K562 (cell line): Measurements from ENCODE around the gene SLC2A9. TPM values are rescaled to one million over a fixed set of nuclear protein-coding genes. Genes with fewer than 3 reads are reported as not detected.

Source experiments
- ATAC-seq: fragments of 200-7000 bp; cut with Tn5 transposase; 3 replicates; pipeline ENCODE4 v1.9.1; 2020; ENCODE audit warnings: moderate library complexity
- BruUV-seq: library from RNA; stranded (reverse); fragments of 400-500 nt; replicated peaks from 2 replicates; lab custom pipeline; 2021; lab: Mats Ljungman, UMichigan
- CTCF ChIA-PET: fragments of 300-600 bp; formaldehyde crosslinking; extraction: SDS; loops from one replicate; lab custom pipeline; 2021; ENCODE audit warnings: low intra/inter-chr PET ratio; lab: Yijun Ruan, JAX
- POLR2A ChIA-PET: fragments of 300-600, 350-650 bp; sonication (Branson Sonifier 250); formaldehyde crosslinking; extraction: SDS; loops from one replicate; lab custom pipeline; 2021; ENCODE audit warnings: antibody characterized with exemption, inconsistent platforms; lab: Yijun Ruan, JAX
- DNase-seq, 4 experiments: peaks; one replicate each; pipeline versions ENCODE4 v3.0.0 to v3.0.0-alpha.2; 2011 to 2018; ENCODE audit warnings: low spot score in 3 of 4, mixed read lengths in 3 of 4; ENCODE audit errors: extremely low read depth in 1 of 4
- FAIRE-seq: peaks from 2 replicates; lab custom pipeline; 2011; peaks lifted over from hg19 to GRCh38; lab: Jason Lieb, UNC
- H2AFZ ChIP-seq: 2 replicates; pipeline ENCODE4 v1.6.0; 2011; ENCODE audit warnings: low read depth, low read length, control low read depth, inconsistent platforms
- H3K27ac ChIP-seq: fragments of 200-600 bp; 3 replicates; pipeline ENCODE4 v1.8.0; 2011; ENCODE audit warnings: low read depth, mild to moderate bottlenecking, control low read depth, inconsistent platforms, low read length, moderate library complexity, mixed read lengths; ENCODE audit errors: extremely low read depth
- H3K27me3 ChIP-seq, 2 experiments: fragments of 300-600 bp in 1 of 2; 2 replicates in 1 of 2; 3 replicates in 1 of 2; pipeline versions ENCODE4 v1.6.0 to v1.8.0; 2011; ENCODE audit warnings: inconsistent platforms in 2 of 2, low read length in 2 of 2, mild to moderate bottlenecking in 1 of 2, mixed read lengths in 1 of 2, moderate library complexity in 1 of 2; ENCODE audit not compliant: control insufficient read depth in 2 of 2, insufficient read depth in 2 of 2
- H3K36me3 ChIP-seq: fragments of 300-600 bp; 3 replicates; pipeline ENCODE4 v1.8.0; 2011; ENCODE audit warnings: mild to moderate bottlenecking, low read length, inconsistent platforms; ENCODE audit not compliant: control insufficient read depth, insufficient read depth
- H3K4me1 ChIP-seq, 2 experiments: fragments of 200-600 bp in 1 of 2; replicated peaks in 1 of 2; 2 replicates in 1 of 2; 3 replicates in 1 of 2; pipeline versions ENCODE4 v1.5.1 to v1.8.0; 2011; ENCODE audit warnings: inconsistent platforms in 2 of 2, low read length in 2 of 2, mild to moderate bottlenecking in 1 of 2, mixed read lengths in 1 of 2, moderate library complexity in 1 of 2; ENCODE audit not compliant: control insufficient read depth in 2 of 2, insufficient read depth in 2 of 2
- H3K4me2 ChIP-seq: 2 replicates; pipeline ENCODE4 v1.6.1; 2011; ENCODE audit warnings: low read length, control low read depth, inconsistent platforms, mixed read lengths; ENCODE audit not compliant: insufficient read depth
- H3K4me3 ChIP-seq: fragments of 200-600 bp; sonication (generic), shearing (Covaris generic); 2 replicates; pipeline ENCODE4 v1.5.1; 2016; ENCODE audit warnings: control low read depth, inconsistent platforms
- H3K79me2 ChIP-seq: fragments of 200-600 bp; 3 replicates; pipeline ENCODE4 v1.8.0; 2011; ENCODE audit warnings: low read length, inconsistent platforms; ENCODE audit not compliant: control insufficient read depth, insufficient read depth
- H3K9ac ChIP-seq, 2 experiments: 2 replicates each; pipeline versions ENCODE4 v1.6.0 to v1.6.1; 2011; ENCODE audit warnings: low read depth in 2 of 2, low read length in 2 of 2, control low read depth in 1 of 2, inconsistent platforms in 1 of 2, mild to moderate bottlenecking in 1 of 2, mixed read lengths in 1 of 2; ENCODE audit not compliant: insufficient read depth in 1 of 2
- H3K9me1 ChIP-seq: one replicate; pipeline ENCODE4 v1.6.0; 2011; ENCODE audit warnings: inconsistent platforms, mild to moderate bottlenecking, low read length, moderate library complexity; ENCODE audit not compliant: control insufficient read depth, insufficient read depth
- H3K9me3 ChIP-seq: replicated peaks from 2 replicates; pipeline ENCODE4 v1.5.1; 2011; ENCODE audit warnings: low read depth, low read length, inconsistent platforms; ENCODE audit not compliant: control insufficient read depth, insufficient read depth
- H4K20me1 ChIP-seq: replicated peaks from 2 replicates; pipeline ENCODE4 v1.6.1; 2011; ENCODE audit warnings: low read length, inconsistent platforms, mixed read lengths; ENCODE audit not compliant: control insufficient read depth, insufficient read depth
- CBFA2T3 ChIP-seq: fragments of 450-650 bp; IDR thresholded peaks from 2 replicates; pipeline ENCODE4 v1.6.1; 2017
- CXXC5 ChIP-seq: fragments of 250-450 bp; sonication (Bioruptor Pico); IDR thresholded peaks from 2 replicates; pipeline ENCODE4 v1.8.0; 2022; ENCODE audit warnings: inconsistent platforms, mild to moderate bottlenecking, moderate library complexity
- ESRRA ChIP-seq: fragments of 450-650 bp; IDR thresholded peaks from 2 replicates; pipeline ENCODE4 v1.6.1; 2014; ENCODE audit warnings: low read depth, mild to moderate bottlenecking, moderate library complexity, borderline replicate concordance
- FOXA3 ChIP-seq, 2 experiments: fragments of 450-650 bp in 1 of 2; sonication (generic) in 1 of 2; formaldehyde crosslinking; IDR thresholded peaks in 1 of 2; conservative IDR thresholded peaks in 1 of 2; 2 replicates each; pipeline versions ENCODE4 v1.4.0 to v1.8.0; 2020 to 2022; ENCODE audit warnings: mild to moderate bottlenecking in 2 of 2, missing genetic modification reagents in 1 of 2
- KDM2B ChIP-seq: fragments of 250-450 bp; sonication (Bioruptor Pico); IDR thresholded peaks from 2 replicates; pipeline ENCODE4 v1.8.0; 2021; ENCODE audit warnings: mild to moderate bottlenecking, moderate library complexity
- MCM7 ChIP-seq, 2 experiments: fragments of 450-650 bp; IDR thresholded peaks; 2 replicates each; pipeline ENCODE4 v1.6.1; 2016 to 2018
- PHF8 ChIP-seq: fragments of 200-600 bp; sonication (generic); IDR thresholded peaks from 2 replicates; pipeline ENCODE4 v1.6.1; 2012; ENCODE audit warnings: mixed run types, mild to moderate bottlenecking, inconsistent platforms, low read length, moderate library complexity, borderline replicate concordance
- PRDM10 ChIP-seq: fragments of 450-650 bp; IDR thresholded peaks from 2 replicates; pipeline ENCODE4 v1.6.1; 2018; ENCODE audit not compliant: partially characterized antibody
- RB1 ChIP-seq: fragments of 450-650 bp; IDR thresholded peaks from 2 replicates; pipeline ENCODE4 v1.6.1; 2017; ENCODE audit warnings: low read depth, mild to moderate bottlenecking
- RBM25 ChIP-seq: fragments of 200-400 bp; formaldehyde crosslinking; IDR thresholded peaks from 2 replicates; pipeline ENCODE4 v1.6.1; 2018; ENCODE audit warnings: low read length, low read depth, moderate library complexity; ENCODE audit not compliant: severe bottlenecking
- SLC30A9 ChIP-seq: fragments of 250-450 bp; sonication (Bioruptor Pico); IDR thresholded peaks from 2 replicates; pipeline ENCODE4 v1.8.0; 2022; ENCODE audit warnings: mild to moderate bottlenecking, moderate library complexity
- ZBTB1 ChIP-seq: sonication (generic); formaldehyde crosslinking; IDR thresholded peaks from 2 replicates; pipeline ENCODE4 v1.8.1; 2023; ENCODE audit warnings: missing genetic modification reagents, low read depth, mild to moderate bottlenecking, borderline replicate concordance
- ZFPM2 ChIP-seq: fragments of 250-450 bp; sonication (Bioruptor Pico); IDR thresholded peaks from 2 replicates; pipeline ENCODE4 v1.5.1; 2022; ENCODE audit warnings: mild to moderate bottlenecking
- ZNF431 ChIP-seq: sonication (generic); formaldehyde crosslinking; IDR thresholded peaks from 2 replicates; pipeline ENCODE4 v1.8.0; 2022; ENCODE audit warnings: mild to moderate bottlenecking, missing genetic modification reagents
- ZNF518B ChIP-seq: fragments of 250-450 bp; sonication (Bioruptor Pico); IDR thresholded peaks from 2 replicates; pipeline ENCODE4 v1.5.0; 2021; ENCODE audit warnings: mild to moderate bottlenecking, moderate library complexity
- ZNF668 ChIP-seq: fragments of 250-450 bp; sonication (Bioruptor Pico); IDR thresholded peaks from 2 replicates; pipeline ENCODE4 v1.8.0; 2022; ENCODE audit warnings: mild to moderate bottlenecking, inconsistent platforms
- ZNF75A ChIP-seq: fragments of 450-650 bp; formaldehyde crosslinking; IDR thresholded peaks from 2 replicates; pipeline ENCODE4 v1.4.0; 2020; ENCODE audit warnings: mild to moderate bottlenecking
- ZSCAN32 ChIP-seq: fragments of 450-650 bp; formaldehyde crosslinking; IDR thresholded peaks from 2 replicates; pipeline ENCODE4 v1.4.0; 2020; ENCODE audit warnings: mild to moderate bottlenecking, moderate library complexity
- WGBS: fragments of 100-300 bp; shearing (Covaris generic); methylation state at CpG from one replicate; pipeline ENCODE4 v1.1.6; 2016; ENCODE audit warnings: low coverage, mixed read lengths; ENCODE audit not compliant: insufficient coverage; ENCODE audit errors: missing lambda C conversion rate; 5-methylcytosine and 5-hydroxymethylcytosine counted together
- in situ Hi-C: fragments of 300-500 bp; cut with MboI; formaldehyde crosslinking; loops from 4 replicates; pipeline ENCODE4 v1.15.0; 2018; ENCODE audit warnings: inconsistent platforms, mixed read lengths
- intact Hi-C: fragments of 100-400 bp; cut with micrococcal nuclease; formaldehyde crosslinking; loops from 2 replicates; pipeline ENCODE4 v1.14.2; 2022
- polyA plus RNA-seq, 8 experiments: library from polyadenylated mRNA; depleted of rRNA in 4 of 8; stranded (reverse) in 5 of 8; unstranded in 3 of 8; fragments of >200 nt; fragmentation: Nextera tagmentation in 2 of 8; fragmentation: Illumina TruSeq in 1 of 8; extraction: Ambion mirVana in 2 of 8; extraction: Trizol in 1 of 8; gene quantifications; 2 replicates each; pipeline versions ENCODE4 v1.2.1 to v1.2.3, GENCODE V29; 2011 to 2014; ENCODE audit warnings: inconsistent platforms in 1 of 8, missing spikeins in 1 of 8
- total RNA-seq, 7 experiments: library from RNA; depleted of rRNA in 6 of 7; stranded (reverse); fragments of >200 nt in 6 of 7; fragmentation: Illumina TruSeq in 2 of 7; extraction: Trizol in 2 of 7; gene quantifications; 2 replicates each; pipeline versions ENCODE4 v1.2.1 to v1.2.3, GENCODE V29; 2011 to 2021; ENCODE audit warnings: low replicate concordance in 1 of 7

The SLC2A9 gene
- total and polyA plus RNA-seq, 9 of the 15 experiments (the other 6 are each of a cell fraction or from before 2014, with no cell fraction given), result 0.15 to 1.9 (median 0.76) TPM

GRCh38 chr4:10005632-10006031 is 15.7 kb downstream of the SLC2A9 start:
- no peak for ATAC-seq
- FAIRE-seq, result no peak
- Histone ChIP-seq H4K20me1 (no peaks in the 10 kb centered on the region), H3K36me3 (no peaks in the 10 kb centered on the region), H3K27ac (no peak overlapping the region), H3K4me2 (no peak overlapping the region), H3K79me2 (no peaks in the 10 kb centered on the region), H3K4me3 (no peak overlapping the region), H3K9me1 (no peaks in the 10 kb centered on the region), H2AFZ (no peak overlapping the region), H3K9ac (no peak overlapping the region), H3K27me3 (peaks cover 2 to 17% of the 10 kb centered on the region in 2 experiments; a peak in 2 of 5 replicates), H3K4me1 (no peaks in the 10 kb centered on the region), H3K9me3 (no peaks in the 10 kb centered on the region)
- DNase-seq, result no peak
- WGBS, result 1% methylated on average over 4 of the region's 4 CpGs
- in situ Hi-C loops (no loop called here), intact Hi-C loops (no loop called here)
- ChIA-PET CTCF (no interaction called here), POLR2A (no interaction called here)
- BruUV-seq, result no TSS peak
- TF ChIP-seq PHF8, result no peak
- no peak for TF ChIP-seq ESRRA
- TF ChIP-seq CBFA2T3, result no peak
- TF ChIP-seq MCM7 (IDR thresholded peaks at IDR 0.05), result no peak
- no peak for TF ChIP-seq RBM25
- no peak for TF ChIP-seq FOXA3 (CRISPR knock-in tag; conservative IDR thresholded peaks at IDR 0.05 in 1 of 2, IDR thresholded peaks at IDR 0.05 in 1 of 2)
- no peak for TF ChIP-seq ZFPM2
- TF ChIP-seq KDM2B (CRISPR knock-in tag), result no peak
- no peak for TF ChIP-seq CXXC5 (CRISPR knock-in tag)
- TF ChIP-seq ZNF668, result no peak
- no peak for TF ChIP-seq ZNF518B (CRISPR knock-in tag)
- TF ChIP-seq SLC30A9 (CRISPR knock-in tag), result no peak
- no peak for TF ChIP-seq RB1
- no peak for TF ChIP-seq PRDM10
- no peak for TF ChIP-seq ZBTB1
- no peak for TF ChIP-seq ZSCAN32
- no peak for TF ChIP-seq ZNF75A (CRISPR knock-in tag)
- TF ChIP-seq ZNF431, result no peak
